GM12801 (cell line): Measurements from ENCODE around the gene VANGL2.

Source experiments
- TF ChIP-seq, protein P1 (sequence below): IDR thresholded peaks from one replicate; pipeline ENCODE4 v1.5.1; 2011; ENCODE audit warnings: control low read depth; ENCODE audit not compliant: insufficient read length; ENCODE audit errors: extremely low read depth

The VANGL2 gene

DNA sequence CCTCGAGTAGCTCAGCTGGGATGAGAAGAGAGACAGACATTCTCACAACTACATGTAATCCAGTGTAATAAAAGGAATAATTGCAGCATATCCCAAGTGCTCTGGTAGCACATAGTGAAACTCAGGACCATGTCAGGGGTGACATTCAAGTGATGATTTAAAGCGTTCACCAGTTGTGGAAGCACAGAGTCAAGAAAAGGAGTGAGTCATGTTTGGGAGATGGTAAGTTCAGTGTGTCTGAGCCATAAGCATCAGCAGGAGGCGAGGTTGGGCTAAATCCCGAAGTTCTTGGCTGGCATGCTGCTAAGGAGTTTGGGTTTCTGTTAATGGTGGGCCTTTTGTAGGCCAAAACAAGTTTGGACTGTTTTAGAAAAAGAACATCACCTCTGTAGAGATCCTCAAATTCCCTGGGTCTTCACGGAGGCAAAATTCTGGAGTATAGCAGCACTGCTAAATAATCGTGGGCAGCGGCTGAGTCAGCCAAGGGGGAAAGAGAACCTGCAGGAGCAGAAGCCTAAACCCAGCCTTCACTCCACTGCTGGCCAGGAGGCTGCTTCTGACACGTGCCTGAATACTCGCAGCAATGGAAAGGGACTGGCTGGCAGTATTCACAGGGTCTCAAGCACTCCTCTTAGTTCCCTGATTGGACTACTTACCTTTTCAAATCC, 40.7 kb upstream of the VANGL2 start:
- TF ChIP-seq, protein P1, sequence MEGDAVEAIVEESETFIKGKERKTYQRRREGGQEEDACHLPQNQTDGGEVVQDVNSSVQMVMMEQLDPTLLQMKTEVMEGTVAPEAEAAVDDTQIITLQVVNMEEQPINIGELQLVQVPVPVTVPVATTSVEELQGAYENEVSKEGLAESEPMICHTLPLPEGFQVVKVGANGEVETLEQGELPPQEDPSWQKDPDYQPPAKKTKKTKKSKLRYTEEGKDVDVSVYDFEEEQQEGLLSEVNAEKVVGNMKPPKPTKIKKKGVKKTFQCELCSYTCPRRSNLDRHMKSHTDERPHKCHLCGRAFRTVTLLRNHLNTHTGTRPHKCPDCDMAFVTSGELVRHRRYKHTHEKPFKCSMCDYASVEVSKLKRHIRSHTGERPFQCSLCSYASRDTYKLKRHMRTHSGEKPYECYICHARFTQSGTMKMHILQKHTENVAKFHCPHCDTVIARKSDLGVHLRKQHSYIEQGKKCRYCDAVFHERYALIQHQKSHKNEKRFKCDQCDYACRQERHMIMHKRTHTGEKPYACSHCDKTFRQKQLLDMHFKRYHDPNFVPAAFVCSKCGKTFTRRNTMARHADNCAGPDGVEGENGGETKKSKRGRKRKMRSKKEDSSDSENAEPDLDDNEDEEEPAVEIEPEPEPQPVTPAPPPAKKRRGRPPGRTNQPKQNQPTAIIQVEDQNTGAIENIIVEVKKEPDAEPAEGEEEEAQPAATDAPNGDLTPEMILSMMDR = no peak

DNA sequence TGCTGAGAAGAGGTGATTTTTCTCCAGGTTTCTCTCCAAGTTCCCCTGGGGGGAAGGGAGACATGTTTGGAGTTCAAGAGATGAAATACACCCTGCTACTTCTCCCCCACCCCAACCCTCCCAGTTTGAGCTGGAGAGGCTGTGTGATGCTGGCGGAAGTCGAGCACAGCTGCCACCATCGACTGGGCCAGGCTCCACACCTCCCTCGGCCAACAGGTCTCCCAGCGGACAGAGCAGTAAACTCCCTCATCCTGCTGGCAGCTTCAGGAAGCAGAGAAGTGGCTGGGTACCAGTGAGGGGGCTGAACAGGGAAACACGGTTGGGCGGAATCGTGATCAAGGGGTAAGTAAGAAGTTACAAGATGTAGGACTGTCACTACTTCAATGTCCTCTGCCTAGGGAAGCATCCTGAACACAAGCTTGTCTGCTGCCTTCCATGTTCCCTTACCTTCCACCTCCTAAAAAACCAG, 40.1 kb upstream of the VANGL2 start:
- TF ChIP-seq, protein P1 = no peak

DNA sequence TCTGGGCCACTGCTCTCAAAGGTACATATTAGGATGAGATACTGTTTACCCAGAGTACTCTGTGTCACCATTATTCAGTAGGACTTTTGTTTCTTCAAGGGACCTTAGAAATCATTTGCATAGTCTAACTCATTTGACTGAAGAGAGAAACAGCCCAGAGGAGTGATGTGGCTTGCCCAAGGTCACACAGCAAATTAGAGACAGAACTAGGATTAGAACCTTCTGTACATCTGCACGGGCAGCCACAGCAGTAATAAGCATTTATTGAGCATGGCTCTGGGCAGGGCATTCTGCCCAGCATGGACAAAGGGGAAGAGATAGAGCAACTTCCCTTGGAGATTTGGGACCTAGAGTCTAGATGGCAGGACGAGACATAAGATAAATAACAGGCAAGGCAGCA, 39.2 kb upstream of the VANGL2 start:
- TF ChIP-seq, protein P1 = no peak

DNA sequence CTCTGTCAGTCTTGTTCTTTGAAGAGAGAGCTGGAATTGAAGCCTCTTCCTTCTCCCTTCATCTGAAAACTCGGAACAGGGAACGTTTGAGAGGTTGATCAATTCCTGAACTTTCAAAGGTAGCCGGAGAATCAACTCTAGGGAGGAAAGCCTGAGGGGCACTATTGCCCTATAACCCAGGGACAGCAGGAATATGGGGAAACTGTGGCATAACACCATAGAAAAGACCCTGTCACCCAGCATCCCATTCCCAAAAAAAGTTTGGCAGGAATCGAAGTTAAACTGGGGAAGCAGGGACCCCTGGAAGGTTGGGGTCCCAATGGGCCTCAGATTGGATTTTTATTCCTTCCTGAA, 38.6 kb upstream of the VANGL2 start:
- TF ChIP-seq, protein P1 = no peak

- TF ChIP-seq, protein P1 = no peak
These were observed 38.0 kb upstream of the VANGL2 start for GRCh38 chr1:160362168-160362957.

DNA sequence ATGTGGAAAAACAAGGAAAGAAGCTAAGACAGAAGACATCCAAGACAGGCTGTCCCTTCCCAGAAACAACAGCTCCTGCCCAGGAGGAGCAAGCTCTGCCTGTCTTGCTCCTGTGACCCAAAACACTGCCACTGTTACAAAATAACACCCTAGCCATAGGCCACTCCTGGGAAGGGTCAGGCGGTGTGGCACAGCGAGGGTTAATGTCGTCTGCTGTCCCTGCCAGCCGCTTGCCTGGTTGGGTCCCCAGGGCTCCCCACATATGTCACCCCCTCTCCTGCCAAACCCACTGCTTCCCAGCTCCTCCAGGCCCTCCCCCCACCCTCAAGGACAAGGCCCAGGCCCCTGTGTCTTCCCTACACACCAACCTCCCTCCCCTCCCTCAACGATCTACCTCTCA, 37.4 kb upstream of the VANGL2 start:
- TF ChIP-seq, protein P1 = no peak

DNA sequence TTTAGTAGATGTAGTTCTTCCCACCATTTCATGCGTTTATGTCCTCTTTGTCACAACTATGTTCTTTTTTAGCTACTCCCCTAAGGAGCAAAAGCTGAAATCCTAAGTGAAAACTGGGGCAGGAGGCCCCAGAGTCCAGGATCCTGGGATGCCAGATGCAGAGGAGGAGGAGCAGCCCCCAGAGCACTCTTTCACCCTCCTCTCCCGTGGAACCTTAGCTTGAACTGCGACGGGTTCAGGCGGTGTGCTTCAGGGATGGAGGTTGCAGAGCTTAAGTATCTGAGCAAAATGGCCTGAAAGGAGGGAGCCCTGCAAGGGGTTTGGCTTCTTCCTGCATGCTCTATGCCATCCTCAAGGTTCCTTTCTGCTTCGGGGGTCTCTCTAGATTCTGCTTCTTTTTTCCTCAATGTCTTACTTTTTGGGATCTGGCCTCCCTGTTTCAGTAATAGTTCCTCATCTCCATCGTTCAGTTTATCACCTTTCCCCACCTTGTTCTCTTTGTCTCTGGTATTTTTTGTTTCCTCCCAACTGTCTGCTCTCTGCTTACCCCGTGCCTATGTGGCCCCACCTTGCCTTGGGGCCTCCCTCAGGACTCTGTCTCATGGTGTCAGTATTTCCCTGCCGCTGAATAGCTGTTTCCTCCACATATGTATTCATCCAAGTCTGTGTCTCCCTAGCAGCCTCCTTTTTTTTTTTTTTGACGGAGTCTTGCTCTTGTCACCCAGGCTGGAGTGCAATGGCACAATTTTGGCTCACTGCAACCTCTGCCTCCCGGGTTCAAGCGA, 36.2 kb upstream of the VANGL2 start:
- TF ChIP-seq, protein P1 = no peak
